Endometrium (tissue), 2 donors: ENCODE data around the gene PDCD2.
"Not testable (repeated sequence)": the region's sequence is repeated elsewhere in the genome, so short reads cannot be mapped to it uniquely, and the experiment has no call there.

Experiments used
- FAIRE-seq: peaks from 2 replicates; lab custom pipeline; 2012; peaks lifted over from hg19 to GRCh38; lab: Jason Lieb, UNC
- donor health status: control.
- donor health status: control.

Gene PDCD2

GRCh38 chr6:170584181-170584953 is at the start of gene PDCD2:
TSS of gene PDCD2 (minus strand) at chr6:170584637. CDS start at chr6:170584581, 56 bp downstream.
- no peak for FAIRE-seq

- FAIRE-seq, result not testable (repeated sequence)
Observed at GRCh38 chr6:170616020-170616554, 31.6 kb upstream of the PDCD2 start.

GRCh38 chr6:170612256-170612804 is 27.9 kb upstream of the PDCD2 start:
- FAIRE-seq, result not testable (repeated sequence)

- not testable (repeated sequence) for FAIRE-seq
Observed at GRCh38 chr6:170609225-170609624, 24.8 kb upstream of the PDCD2 start.

- FAIRE-seq, result no peak
Observed at GRCh38 chr6:170605574-170606259, 21.3 kb upstream of the PDCD2 start.

GRCh38 chr6:170597278-170597677 is 12.8 kb upstream of the PDCD2 start:
- no peak for FAIRE-seq

GRCh38 chr6:170596426-170596825 is 12.0 kb upstream of the PDCD2 start:
- FAIRE-seq, result no peak

- FAIRE-seq, result no peak
Observed at GRCh38 chr6:170590725-170591124, 6.3 kb upstream of the PDCD2 start.

GRCh38 chr6:170584954-170585498 is 589 bp upstream of the PDCD2 start:
- FAIRE-seq, result no peak

- no peak for FAIRE-seq
Observed at GRCh38 chr6:170583756-170584180, 669 bp downstream of the PDCD2 start.

GRCh38 chr6:170578909-170579308 is 5.5 kb downstream of the PDCD2 start:
- FAIRE-seq, result no peak

- FAIRE-seq, result no peak
Observed at GRCh38 chr6:170575250-170575649, 9.2 kb downstream of the PDCD2 start.

- no peak for FAIRE-seq
Observed at GRCh38 chr6:170572704-170573466, 11.6 kb downstream of the PDCD2 start.

- FAIRE-seq, result no peak
Observed at GRCh38 chr6:170564936-170565530, 19.4 kb downstream of the PDCD2 start.

- no peak for FAIRE-seq
Observed at GRCh38 chr6:170561555-170561954, 22.9 kb downstream of the PDCD2 start.

GRCh38 chr6:170555305-170555704 is 29.1 kb downstream of the PDCD2 start:
- FAIRE-seq, result no peak

GRCh38 chr6:170554796-170555137 is 29.7 kb downstream of the PDCD2 start:
- FAIRE-seq, result no peak

GRCh38 chr6:170554013-170554795 is 30.2 kb downstream of the PDCD2 start, which contains the start of gene TBP:
TSS of gene TBP (plus strand) at chr6:170554369. CDS start at chr6:170557030, 2,661 bp downstream.
- FAIRE-seq, result peak; percentile 98

- no peak for FAIRE-seq
Observed at GRCh38 chr6:170553534-170554012, 30.9 kb downstream of the PDCD2 start.

- peak; percentile 81 for FAIRE-seq
Observed at GRCh38 chr6:170552765-170553533, 31.5 kb downstream of the PDCD2 start, which contains the start of gene PSMB1. TSS of gene PSMB1 (minus strand) at chr6:170553307. CDS start at chr6:170553242, 65 bp downstream.
